BE2C (cell line): ENCODE data around the gene ARHGAP26.

Experiments used
- DNase-seq: peaks from one replicate; pipeline ENCODE4 v3.0.0-alpha.2; 2020
- H3K27me3 ChIP-seq: fragments of 250-450 bp; sonication (Bioruptor Pico); 2 replicates; pipeline ENCODE4 v1.5.1; 2020; ENCODE audit warnings: mild to moderate bottlenecking
- H3K36me3 ChIP-seq: fragments of 250-450 bp; sonication (Bioruptor Pico); 2 replicates; pipeline ENCODE4 v1.5.1; 2020; ENCODE audit warnings: mild to moderate bottlenecking
- H3K4me1 ChIP-seq: fragments of 250-450 bp; sonication (Bioruptor Pico); 2 replicates; pipeline ENCODE4 v1.5.1; 2020
- H3K4me3 ChIP-seq: 2 replicates; pipeline ENCODE4 v1.5.1; 2011; ENCODE audit warnings: low read depth, low read length
- H3K9me3 ChIP-seq: fragments of 250-450 bp; sonication (Bioruptor Pico); 2 replicates; pipeline ENCODE4 v1.5.1; 2020
- TF ChIP-seq, protein P1 (sequence below): IDR thresholded peaks from 2 replicates; pipeline ENCODE4 v1.5.1; 2012; ENCODE audit warnings: mild to moderate bottlenecking, low read depth, low read length

The ARHGAP26 gene

GRCh38 chr5:143037708-143038107, 267.5 kb downstream of the ARHGAP26 start:
- no peak for DNase-seq
- H3K36me3 ChIP-seq, result no peaks in the 10 kb centered on the region
- H3K27me3 ChIP-seq, result no peaks in the 10 kb centered on the region
- peaks cover 4% of the 10 kb centered on the region for H3K4me1 ChIP-seq
- TF ChIP-seq, protein P1, sequence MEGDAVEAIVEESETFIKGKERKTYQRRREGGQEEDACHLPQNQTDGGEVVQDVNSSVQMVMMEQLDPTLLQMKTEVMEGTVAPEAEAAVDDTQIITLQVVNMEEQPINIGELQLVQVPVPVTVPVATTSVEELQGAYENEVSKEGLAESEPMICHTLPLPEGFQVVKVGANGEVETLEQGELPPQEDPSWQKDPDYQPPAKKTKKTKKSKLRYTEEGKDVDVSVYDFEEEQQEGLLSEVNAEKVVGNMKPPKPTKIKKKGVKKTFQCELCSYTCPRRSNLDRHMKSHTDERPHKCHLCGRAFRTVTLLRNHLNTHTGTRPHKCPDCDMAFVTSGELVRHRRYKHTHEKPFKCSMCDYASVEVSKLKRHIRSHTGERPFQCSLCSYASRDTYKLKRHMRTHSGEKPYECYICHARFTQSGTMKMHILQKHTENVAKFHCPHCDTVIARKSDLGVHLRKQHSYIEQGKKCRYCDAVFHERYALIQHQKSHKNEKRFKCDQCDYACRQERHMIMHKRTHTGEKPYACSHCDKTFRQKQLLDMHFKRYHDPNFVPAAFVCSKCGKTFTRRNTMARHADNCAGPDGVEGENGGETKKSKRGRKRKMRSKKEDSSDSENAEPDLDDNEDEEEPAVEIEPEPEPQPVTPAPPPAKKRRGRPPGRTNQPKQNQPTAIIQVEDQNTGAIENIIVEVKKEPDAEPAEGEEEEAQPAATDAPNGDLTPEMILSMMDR, result no peak
- no peak overlapping the region for H3K4me3 ChIP-seq
- H3K9me3 ChIP-seq, result no peaks in the 10 kb centered on the region

- TF ChIP-seq, protein P1, result no peak
- no peaks in the 10 kb centered on the region for H3K27me3 ChIP-seq
- no peak for DNase-seq
- H3K4me3 ChIP-seq, result no peak overlapping the region
- no peaks in the 10 kb centered on the region for H3K9me3 ChIP-seq
- H3K4me1 ChIP-seq, result peaks cover 3% of the 10 kb centered on the region; the same call in 1 of the 2 replicates
- no peaks in the 10 kb centered on the region for H3K36me3 ChIP-seq
These were observed 270.4 kb downstream of the ARHGAP26 start for GRCh38 chr5:143040622-143041021.

GRCh38 chr5:143041461-143041860, 271.3 kb downstream of the ARHGAP26 start:
- Histone ChIP-seq H3K27me3 (no peaks in the 10 kb centered on the region), H3K4me1 (peaks cover 3% of the 10 kb centered on the region; the same call in 1 of the 2 replicates), H3K36me3 (no peaks in the 10 kb centered on the region), H3K4me3 (no peak overlapping the region), H3K9me3 (no peaks in the 10 kb centered on the region)
- TF ChIP-seq, protein P1, result no peak
- DNase-seq, result no peak

GRCh38 chr5:143041972-143042770, 272.0 kb downstream of the ARHGAP26 start:
- no peaks in the 10 kb centered on the region for H3K9me3 ChIP-seq
- no peaks in the 10 kb centered on the region for H3K27me3 ChIP-seq
- H3K4me1 ChIP-seq, result peaks cover 3% of the 10 kb centered on the region; the same call in 1 of the 2 replicates
- no peaks in the 10 kb centered on the region for H3K36me3 ChIP-seq
- DNase-seq, result no peak
- H3K4me3 ChIP-seq, result no peak overlapping the region
- TF ChIP-seq, protein P1, result no peak

- no peak overlapping the region for H3K4me3 ChIP-seq
- H3K9me3 ChIP-seq, result no peaks in the 10 kb centered on the region
- H3K27me3 ChIP-seq, result no peaks in the 10 kb centered on the region
- DNase-seq, result no peak
- TF ChIP-seq, protein P1, result no peak
- H3K36me3 ChIP-seq, result no peaks in the 10 kb centered on the region
- H3K4me1 ChIP-seq, result peaks cover 3% of the 10 kb centered on the region; the same call in 1 of the 2 replicates
These were observed 274.1 kb downstream of the ARHGAP26 start for GRCh38 chr5:143044265-143044664.

DNA sequence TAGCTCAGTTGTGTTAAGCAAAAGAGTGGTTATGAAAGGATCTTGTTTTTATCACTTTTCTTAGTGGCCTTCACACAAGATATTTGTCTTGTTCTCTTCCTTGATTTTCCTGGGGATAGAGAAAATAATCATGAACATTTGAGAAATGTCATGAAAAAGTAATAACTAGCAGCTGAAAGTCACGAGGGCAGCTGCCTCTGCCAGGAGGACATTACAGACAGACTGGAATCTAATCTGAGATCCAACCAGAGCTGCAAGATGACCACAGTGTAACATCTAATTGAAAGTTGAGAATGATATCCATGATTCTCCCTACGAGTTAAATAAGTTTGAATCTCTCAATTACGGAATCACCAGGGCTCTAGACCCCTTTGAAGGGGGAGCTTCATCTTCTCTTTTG, 274.9 kb downstream of the ARHGAP26 start:
- no peak overlapping the region for H3K4me3 ChIP-seq
- no peaks in the 10 kb centered on the region for H3K27me3 ChIP-seq
- DNase-seq, result no peak
- H3K9me3 ChIP-seq, result no peaks in the 10 kb centered on the region
- H3K36me3 ChIP-seq, result no peaks in the 10 kb centered on the region
- TF ChIP-seq, protein P1, result no peak
- peaks cover 3% of the 10 kb centered on the region; the same call in 1 of the 2 replicates for H3K4me1 ChIP-seq
